Progenitor cell of endocrine pancreas (in vitro differentiated cells): Measurements from ENCODE around the gene BFSP2. TPM values are rescaled to one million over a fixed set of nuclear protein-coding genes. Genes with fewer than 3 reads are reported as not detected.
"Not testable (repeated sequence)": the region's sequence is repeated elsewhere in the genome, so short reads cannot be mapped to it uniquely, and the experiment has no call there.

Source experiments
- DNase-seq: peaks from one replicate; pipeline ENCODE4 v3.0.0; 2021; ENCODE audit warnings: low spot score; ENCODE audit not compliant: unreplicated experiment
- H3K27ac Mint-ChIP-seq: 2 replicates; pipeline ENCODE4 v1.8.0; 2021; ENCODE audit warnings: mild to moderate bottlenecking, moderate library complexity, mixed read lengths
- H3K27me3 Mint-ChIP-seq: 2 replicates; pipeline ENCODE4 v1.8.0; 2021; ENCODE audit warnings: mixed read lengths
- H3K36me3 Mint-ChIP-seq: 2 replicates; pipeline ENCODE4 v1.8.0; 2022; ENCODE audit warnings: mixed read lengths; ENCODE audit not compliant: insufficient read depth
- H3K4me1 Mint-ChIP-seq: 2 replicates; pipeline ENCODE4 v1.8.0; 2021; ENCODE audit warnings: low read depth, mixed read lengths
- H3K4me3 Mint-ChIP-seq: 2 replicates; pipeline ENCODE4 v1.8.0; 2021; ENCODE audit warnings: low read depth, mild to moderate bottlenecking, moderate library complexity, mixed read lengths
- H3K9me3 Mint-ChIP-seq: 2 replicates; pipeline ENCODE4 v1.8.0; 2021; ENCODE audit warnings: low read depth, mixed read lengths
- total RNA-seq: library from RNA; stranded (reverse); gene quantifications from 2 replicates; pipeline ENCODE4 v1.2.1, GENCODE V29; 2021
- TF ChIP-seq, protein P1 (sequence below): fragments of 200-600 bp; sonication (generic); IDR thresholded peaks from one replicate; pipeline ENCODE4 v1.5.0; 2021; ENCODE audit warnings: antibody characterized with exemption, mild to moderate bottlenecking; ENCODE audit not compliant: unreplicated experiment

The BFSP2 gene
- total RNA-seq, 1 donor from 2014 or later: not detected

DNA sequence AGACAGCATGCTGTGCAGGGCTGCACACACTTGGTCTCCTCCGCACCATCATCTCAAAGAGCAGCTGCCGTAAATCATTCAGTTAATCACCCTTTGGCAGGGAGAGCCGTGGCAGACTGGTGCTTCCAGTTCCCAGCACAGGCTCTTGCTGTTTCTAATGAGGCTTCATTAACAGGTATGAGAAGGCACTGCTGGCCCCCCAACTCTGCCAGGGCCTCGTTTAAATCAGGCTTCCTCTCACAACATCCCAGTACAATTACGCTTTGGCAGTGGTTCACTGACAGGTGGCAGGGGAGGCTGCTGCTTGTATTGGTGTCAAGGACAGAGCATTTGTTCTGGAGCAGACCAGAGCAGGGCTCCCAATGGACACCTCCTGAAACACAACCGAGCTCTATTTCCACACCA is 77.1 kb downstream of the BFSP2 start:
- H3K27ac Mint-ChIP-seq: peak overlapping the region; percentile 87

DNA sequence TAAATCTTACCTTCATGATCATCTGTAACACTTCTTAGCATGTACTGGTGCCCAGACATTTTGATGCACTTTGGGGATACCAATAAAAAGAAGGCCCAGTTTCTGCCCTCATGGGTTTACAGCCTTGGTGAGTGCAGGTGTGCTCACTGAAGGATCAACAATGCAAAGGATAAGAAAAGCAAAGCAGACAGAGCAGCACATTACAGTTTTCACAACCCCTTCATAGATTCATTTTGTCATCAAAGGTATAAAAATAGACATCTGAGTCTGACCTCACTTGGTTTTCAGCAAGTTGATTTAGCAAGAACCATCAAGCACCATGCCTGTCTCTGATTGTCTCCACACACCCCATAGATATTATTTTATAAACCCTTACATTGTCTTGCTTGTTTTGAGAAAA is 77.6 kb downstream of the BFSP2 start:
- H3K27ac Mint-ChIP-seq: peak overlapping the region; percentile 87

More for the DNA sequence above, 77.1 kb downstream of the BFSP2 start:
- no peaks in the 10 kb centered on the region for H3K9me3 Mint-ChIP-seq
- no peaks in the 10 kb centered on the region for H3K36me3 Mint-ChIP-seq
- peaks cover 60% of the 10 kb centered on the region for H3K4me1 Mint-ChIP-seq
- no peak overlapping the region for H3K4me3 Mint-ChIP-seq
- no peak for DNase-seq
- peaks cover 1% of the 10 kb centered on the region for H3K27me3 Mint-ChIP-seq
- TF ChIP-seq, protein P1, sequence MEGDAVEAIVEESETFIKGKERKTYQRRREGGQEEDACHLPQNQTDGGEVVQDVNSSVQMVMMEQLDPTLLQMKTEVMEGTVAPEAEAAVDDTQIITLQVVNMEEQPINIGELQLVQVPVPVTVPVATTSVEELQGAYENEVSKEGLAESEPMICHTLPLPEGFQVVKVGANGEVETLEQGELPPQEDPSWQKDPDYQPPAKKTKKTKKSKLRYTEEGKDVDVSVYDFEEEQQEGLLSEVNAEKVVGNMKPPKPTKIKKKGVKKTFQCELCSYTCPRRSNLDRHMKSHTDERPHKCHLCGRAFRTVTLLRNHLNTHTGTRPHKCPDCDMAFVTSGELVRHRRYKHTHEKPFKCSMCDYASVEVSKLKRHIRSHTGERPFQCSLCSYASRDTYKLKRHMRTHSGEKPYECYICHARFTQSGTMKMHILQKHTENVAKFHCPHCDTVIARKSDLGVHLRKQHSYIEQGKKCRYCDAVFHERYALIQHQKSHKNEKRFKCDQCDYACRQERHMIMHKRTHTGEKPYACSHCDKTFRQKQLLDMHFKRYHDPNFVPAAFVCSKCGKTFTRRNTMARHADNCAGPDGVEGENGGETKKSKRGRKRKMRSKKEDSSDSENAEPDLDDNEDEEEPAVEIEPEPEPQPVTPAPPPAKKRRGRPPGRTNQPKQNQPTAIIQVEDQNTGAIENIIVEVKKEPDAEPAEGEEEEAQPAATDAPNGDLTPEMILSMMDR: no peak

DNA sequence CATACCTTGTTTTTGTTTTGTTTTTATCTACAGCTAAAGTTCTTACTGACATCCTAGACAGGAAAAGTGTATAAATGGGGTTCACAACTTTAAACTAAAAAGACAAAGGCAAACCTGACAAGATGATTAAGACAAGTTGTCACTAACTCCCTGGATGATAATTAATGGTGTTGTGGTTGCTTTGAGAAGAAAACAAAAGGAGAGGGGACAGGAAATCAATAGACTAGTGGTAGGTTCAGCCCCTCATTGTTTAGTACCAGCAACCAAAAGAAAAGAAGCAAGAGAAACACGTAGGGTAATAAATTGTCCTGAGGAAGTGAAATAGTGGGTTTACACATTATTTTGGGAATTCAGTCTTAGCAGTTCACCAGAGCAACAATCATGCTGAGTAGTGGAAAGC is 78.8 kb downstream of the BFSP2 start:
- no peaks in the 10 kb centered on the region for H3K9me3 Mint-ChIP-seq
- peak overlapping the region; percentile 47 for H3K27ac Mint-ChIP-seq

More for the DNA sequence above, 77.6 kb downstream of the BFSP2 start:
- peaks cover 58% of the 10 kb centered on the region for H3K4me1 Mint-ChIP-seq
- no peaks in the 10 kb centered on the region for H3K27me3 Mint-ChIP-seq
- no peaks in the 10 kb centered on the region for H3K36me3 Mint-ChIP-seq
- DNase-seq: no peak
- no peaks in the 10 kb centered on the region for H3K9me3 Mint-ChIP-seq
- TF ChIP-seq, protein P1: no peak
- no peak overlapping the region for H3K4me3 Mint-ChIP-seq

DNA sequence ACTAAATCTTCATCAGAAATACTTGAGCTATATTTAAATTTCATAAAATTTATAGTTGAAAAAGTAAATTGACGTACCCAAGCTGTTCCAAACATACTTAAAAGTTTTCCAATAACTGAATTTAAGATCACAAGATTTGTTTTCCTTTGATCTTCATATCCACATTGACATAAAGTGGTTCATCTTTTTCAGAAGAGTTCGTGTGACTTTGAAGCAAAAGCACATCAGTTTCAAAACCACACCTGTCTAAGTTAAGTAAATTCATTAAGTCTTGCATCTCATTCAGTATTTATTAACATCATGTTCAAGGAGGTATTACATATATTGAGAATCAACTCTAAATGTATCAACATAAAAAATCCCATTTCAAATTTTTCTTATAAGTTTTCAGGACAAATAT is 79.5 kb downstream of the BFSP2 start:
- Mint-ChIP-seq H3K9me3 (peaks cover 5% of the 10 kb centered on the region), H3K27ac (peak overlapping the region; percentile 23), H3K27me3 (no peaks in the 10 kb centered on the region), H3K4me1 (peaks cover 49% of the 10 kb centered on the region), H3K4me3 (no peak overlapping the region), H3K36me3 (no peaks in the 10 kb centered on the region)
- no peak for DNase-seq
- TF ChIP-seq, protein P1: no peak

More for the DNA sequence above, 78.8 kb downstream of the BFSP2 start:
- H3K4me3 Mint-ChIP-seq: no peak overlapping the region
- H3K27me3 Mint-ChIP-seq: no peaks in the 10 kb centered on the region
- no peaks in the 10 kb centered on the region for H3K36me3 Mint-ChIP-seq
- TF ChIP-seq, protein P1: no peak
- peaks cover 55% of the 10 kb centered on the region for H3K4me1 Mint-ChIP-seq
- DNase-seq: no peak

DNA sequence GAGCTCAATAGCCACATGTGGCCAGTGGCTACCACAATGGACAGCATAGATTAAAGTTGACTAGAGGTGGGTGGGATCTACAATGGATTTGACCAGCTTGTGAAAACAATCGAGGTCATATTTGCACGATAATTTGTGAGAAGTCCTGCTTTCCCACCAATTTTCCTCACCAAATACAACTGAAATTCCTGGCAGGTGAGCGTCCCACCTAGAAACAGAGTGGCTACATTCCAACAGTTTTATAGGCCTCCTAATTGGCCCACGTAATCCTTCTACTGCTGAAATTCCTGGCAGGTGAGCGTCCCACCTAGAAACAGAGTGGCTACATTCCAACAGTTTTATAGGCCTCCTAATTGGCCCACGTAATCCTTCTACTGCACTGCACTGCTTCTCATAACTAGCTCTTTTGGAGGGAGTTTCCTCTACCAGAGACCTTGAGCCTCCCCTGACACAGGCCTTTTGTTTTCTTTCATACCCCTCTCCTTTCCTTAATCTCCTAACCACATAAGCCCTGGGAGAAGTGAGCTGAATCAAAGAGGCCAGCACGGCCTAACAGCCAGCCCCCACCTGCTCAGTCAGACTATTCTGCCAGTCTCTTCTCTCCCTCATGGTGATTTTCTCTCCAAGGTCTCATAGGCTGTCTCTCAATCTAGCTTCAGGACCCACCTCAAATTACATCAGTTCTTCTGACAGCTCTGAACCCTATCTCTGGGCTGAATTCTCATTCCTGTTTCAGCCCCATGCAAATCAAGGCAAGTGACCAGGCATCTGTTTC is 80.2 kb downstream of the BFSP2 start:
- peaks cover 10% of the 10 kb centered on the region for H3K9me3 Mint-ChIP-seq
- H3K4me3 Mint-ChIP-seq: no peak overlapping the region
- no peak for DNase-seq
- H3K36me3 Mint-ChIP-seq: no peaks in the 10 kb centered on the region
- H3K27me3 Mint-ChIP-seq: no peaks in the 10 kb centered on the region
- TF ChIP-seq, protein P1: no peak
- H3K27ac Mint-ChIP-seq: peak overlapping the region; percentile 99
- H3K4me1 Mint-ChIP-seq: peaks cover 43% of the 10 kb centered on the region

DNA sequence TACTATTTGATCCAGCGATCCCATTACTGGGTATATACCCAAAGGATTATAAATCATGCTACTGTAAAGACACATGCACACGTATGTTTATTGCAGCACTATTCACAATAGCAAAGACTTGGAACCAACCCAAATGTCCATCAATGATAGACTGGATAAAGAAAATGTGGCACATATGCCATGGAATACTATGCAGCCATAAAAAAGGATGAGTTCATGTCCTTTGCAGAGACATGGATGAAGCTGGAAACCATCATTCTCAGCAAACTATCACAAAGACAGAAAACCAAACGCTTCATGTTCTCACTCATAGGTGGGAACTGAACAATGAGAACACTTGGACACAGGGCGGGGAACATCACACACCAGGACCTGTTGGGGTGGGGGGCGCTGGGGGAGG is 82.6 kb downstream of the BFSP2 start:
- peaks cover 17% of the 10 kb centered on the region for H3K9me3 Mint-ChIP-seq
- H3K27ac Mint-ChIP-seq, H3K27me3 Mint-ChIP-seq, DNase-seq, H3K4me3 Mint-ChIP-seq, H3K36me3 Mint-ChIP-seq: not testable (repeated sequence)
- peaks cover 30% of the 10 kb centered on the region for H3K4me1 Mint-ChIP-seq
